Glomerular visceral epithelial cell (primary cell): Measurements from ENCODE around the gene DCUN1D2.

ENCODE experiments used
- DNase-seq: peaks from one replicate; pipeline ENCODE4 v3.0.0-alpha.2; 2016; ENCODE audit errors: extremely low spot score

Gene DCUN1D2

DNA sequence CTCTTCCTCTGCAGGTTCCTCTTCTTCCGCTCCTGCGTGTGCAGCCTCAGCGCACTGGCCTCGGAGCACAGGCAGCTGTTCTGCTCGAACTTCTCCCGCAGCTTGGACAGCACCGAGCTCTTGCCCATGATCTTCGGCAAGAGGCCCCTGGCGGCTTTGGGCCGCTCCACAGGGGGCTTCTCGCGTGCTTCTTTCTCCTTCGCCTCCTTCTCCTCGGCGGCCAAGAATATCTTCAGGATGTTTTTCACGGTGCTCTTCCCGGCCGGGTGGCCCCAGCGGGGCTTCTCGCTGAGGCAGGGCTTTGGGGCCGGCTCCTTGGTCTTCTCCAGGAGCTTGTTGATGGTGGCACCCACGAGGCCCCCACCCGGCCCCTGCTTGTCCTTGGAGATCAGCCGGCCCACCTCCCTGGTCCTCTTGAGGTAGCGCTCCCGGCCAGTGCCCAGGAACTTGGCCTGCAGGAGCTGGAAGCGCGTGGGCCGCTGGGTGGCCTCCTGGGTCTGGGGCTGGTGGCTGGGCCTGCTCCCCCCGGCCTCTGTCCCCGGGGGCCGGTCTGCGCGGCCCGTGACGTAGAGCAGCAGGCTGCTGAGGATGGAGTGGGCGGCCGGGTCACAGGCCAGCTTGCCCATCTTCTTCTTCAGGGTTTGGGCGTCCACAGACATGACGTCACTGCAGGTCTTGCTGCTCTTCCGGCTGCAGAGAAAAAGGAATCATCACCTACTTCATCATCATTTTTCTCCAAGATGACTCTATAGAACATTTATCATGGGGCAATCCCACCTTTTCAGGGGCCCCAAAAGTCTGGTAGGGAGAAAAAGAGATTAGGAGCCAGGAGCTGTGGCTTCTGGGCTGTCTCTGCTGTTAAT lies 82.7 kb downstream of the DCUN1D2 start:
- DNase-seq = no peak

DNA sequence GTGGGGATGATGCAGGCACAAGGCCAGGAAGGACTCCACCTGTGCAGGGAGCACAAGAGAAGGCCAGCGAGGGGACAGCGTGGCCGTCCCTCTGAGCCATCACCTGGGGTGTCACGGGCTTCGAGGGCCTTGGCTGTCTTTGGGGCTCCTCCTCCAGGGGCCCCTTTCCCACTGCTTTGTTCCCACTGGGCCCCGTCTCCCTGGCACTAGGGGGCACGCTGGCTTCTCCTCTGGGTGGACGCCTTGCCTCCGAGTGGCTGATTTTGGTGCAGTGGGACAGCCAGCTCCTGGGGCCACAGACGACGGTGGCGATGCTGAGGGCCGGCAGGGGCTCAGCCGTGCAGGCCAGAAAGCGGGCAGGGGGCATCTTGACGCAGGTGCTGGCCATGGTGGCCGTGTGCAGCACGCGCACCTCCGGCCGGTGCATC lies 83.4 kb downstream of the DCUN1D2 start:
- DNase-seq = no peak

DNA sequence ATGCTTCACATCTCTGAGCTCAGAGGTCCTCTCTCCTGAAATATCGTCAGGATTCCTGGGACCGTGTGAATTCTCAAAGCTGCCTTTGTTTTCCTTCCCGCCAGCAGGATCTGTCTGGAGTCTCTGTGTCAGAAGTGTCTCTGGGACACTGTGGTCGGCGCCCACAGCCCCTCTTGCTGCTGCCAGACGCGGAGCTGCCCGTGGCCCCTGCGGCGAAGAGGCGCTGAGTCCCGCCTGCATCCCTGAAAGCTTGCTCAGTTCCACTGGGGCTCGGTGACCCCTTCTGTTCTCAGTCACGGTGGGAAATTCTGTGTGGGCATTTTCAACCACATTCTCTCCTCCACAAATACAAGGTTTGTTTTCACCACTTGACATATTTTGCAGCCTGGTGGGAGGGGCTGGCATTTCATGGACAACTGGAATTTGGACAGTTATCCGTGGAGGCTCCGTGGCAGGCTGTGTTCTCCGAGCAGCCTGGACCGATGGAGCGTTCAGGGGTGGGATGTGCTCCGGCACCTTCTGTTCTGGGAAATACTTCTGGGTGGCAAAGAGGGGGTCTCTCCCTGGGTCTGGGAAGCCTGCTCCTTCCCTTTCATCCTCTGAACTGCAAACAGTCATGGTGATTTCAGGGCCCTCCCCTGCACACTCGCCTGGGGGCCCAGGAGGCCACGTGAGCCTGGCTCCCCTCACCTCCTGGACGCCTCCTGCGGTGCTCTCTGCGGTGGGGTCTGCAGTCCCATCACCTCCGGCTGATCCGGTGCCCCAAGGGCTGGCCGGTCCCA lies 84.0 kb downstream of the DCUN1D2 start:
- no peak for DNase-seq
